Activated CD8-positive, alpha-beta memory T cell treated with anti-CD3 and anti-CD28 coated beads, Interleukin-2, amount 10 ng/mL, durations not matched to agents 7 days and 5 days (primary cell): ENCODE measurements around the gene ZXDC. TPM values are rescaled to one million over a fixed set of nuclear protein-coding genes. Genes with fewer than 3 reads are reported as not detected.

Source experiments
- ATAC-seq: fragments of 150-1000 bp; cut with Tn5 transposase; one replicate; pipeline ENCODE4 v1.10.0; 2021; ENCODE audit warnings: moderate library complexity
- CTCF ChIA-PET: fragments of 350-600 bp; sonication (Branson Sonifier 250); formaldehyde crosslinking; loops from one replicate; lab custom pipeline; 2021; ENCODE audit warnings: antibody characterized with exemption; lab: Charles Lee
- DNase-seq: peaks from one replicate; pipeline ENCODE4 v3.0.0-alpha.2; 2020
- H3K27ac Mint-ChIP-seq: one replicate; pipeline ENCODE4 v1.8.0; 2021; ENCODE audit warnings: mild to moderate bottlenecking, mixed read lengths
- H3K27me3 Mint-ChIP-seq: one replicate; pipeline ENCODE4 v1.8.0; 2021; ENCODE audit warnings: mixed read lengths
- H3K36me3 Mint-ChIP-seq: one replicate; pipeline ENCODE4 v1.8.0; 2021; ENCODE audit warnings: mild to moderate bottlenecking, mixed read lengths
- H3K4me1 Mint-ChIP-seq: one replicate; pipeline ENCODE4 v1.8.0; 2021; ENCODE audit warnings: mixed read lengths
- H3K4me3 Mint-ChIP-seq: one replicate; pipeline ENCODE4 v1.8.0; 2021; ENCODE audit warnings: mild to moderate bottlenecking, moderate library complexity, mixed read lengths
- H3K9me3 Mint-ChIP-seq: one replicate; pipeline ENCODE4 v1.8.0; 2022; ENCODE audit warnings: low read depth, mixed read lengths
- total RNA-seq, 2 experiments: library from RNA; stranded (reverse); gene quantifications; one replicate each; pipeline ENCODE4 v1.2.3, GENCODE V29; 2021

The ZXDC gene
- total RNA-seq, 2 experiments from 2014 or later: 21.5 to 22.7 TPM

GRCh38 chr3:126468028-126468891, 7.4 kb downstream of the ZXDC start:
- Mint-ChIP-seq H3K27me3 (no peaks in the 10 kb centered on the region), H3K27ac (no peak overlapping the region), H3K4me3 (no peak overlapping the region), H3K9me3 (no peaks in the 10 kb centered on the region), H3K4me1 (peaks cover 35% of the 10 kb centered on the region), H3K36me3 (peaks cover 47% of the 10 kb centered on the region)
- no peak for DNase-seq
- no peak for ATAC-seq
- CTCF ChIA-PET: no interaction called here

GRCh38 chr3:126467611-126467955, 8.1 kb downstream of the ZXDC start:
- ATAC-seq: no peak

GRCh38 chr3:126466886-126467610, 8.6 kb downstream of the ZXDC start:
- ATAC-seq: no peak
- no peaks in the 10 kb centered on the region for H3K9me3 Mint-ChIP-seq
- H3K27ac Mint-ChIP-seq: no peak overlapping the region
- H3K27me3 Mint-ChIP-seq: no peaks in the 10 kb centered on the region
- H3K4me1 Mint-ChIP-seq: peaks cover 23% of the 10 kb centered on the region
- CTCF ChIA-PET: no interaction called here
- DNase-seq: no peak
- H3K36me3 Mint-ChIP-seq: peaks cover 43% of the 10 kb centered on the region
- no peak overlapping the region for H3K4me3 Mint-ChIP-seq

More at GRCh38 chr3:126467611-126467955, 8.1 kb downstream of the ZXDC start:
- Mint-ChIP-seq H3K27ac (no peak overlapping the region), H3K4me3 (no peak overlapping the region), H3K36me3 (peaks cover 45% of the 10 kb centered on the region), H3K4me1 (peaks cover 28% of the 10 kb centered on the region), H3K27me3 (no peaks in the 10 kb centered on the region), H3K9me3 (no peaks in the 10 kb centered on the region)
- CTCF ChIA-PET: no interaction called here
- DNase-seq: no peak

- ATAC-seq (no peak), DNase-seq (no peak)
- CTCF ChIA-PET: no interaction called here
- no peaks in the 10 kb centered on the region for H3K27me3 Mint-ChIP-seq
- no peak overlapping the region for H3K4me3 Mint-ChIP-seq
- no peak overlapping the region for H3K27ac Mint-ChIP-seq
- peaks cover 48% of the 10 kb centered on the region for H3K36me3 Mint-ChIP-seq
- H3K9me3 Mint-ChIP-seq: no peaks in the 10 kb centered on the region
- H3K4me1 Mint-ChIP-seq: peaks cover 19% of the 10 kb centered on the region
Measured at GRCh38 chr3:126465928-126466544, 9.7 kb downstream of the ZXDC start.

GRCh38 chr3:126464997-126465396, 10.7 kb downstream of the ZXDC start:
- Mint-ChIP-seq H3K4me3 (no peak overlapping the region), H3K27ac (no peak overlapping the region), H3K36me3 (peaks cover 50% of the 10 kb centered on the region), H3K9me3 (no peaks in the 10 kb centered on the region), H3K4me1 (peaks cover 12% of the 10 kb centered on the region), H3K27me3 (no peaks in the 10 kb centered on the region)
- DNase-seq: no peak
- ATAC-seq: no peak
- CTCF ChIA-PET: no interaction called here

GRCh38 chr3:126464494-126464893, 11.2 kb downstream of the ZXDC start:
- Mint-ChIP-seq H3K36me3 (peaks cover 46% of the 10 kb centered on the region), H3K4me1 (peaks cover 11% of the 10 kb centered on the region), H3K9me3 (no peaks in the 10 kb centered on the region), H3K27ac (no peak overlapping the region), H3K4me3 (no peak overlapping the region), H3K27me3 (no peaks in the 10 kb centered on the region)
- CTCF ChIA-PET: no interaction called here
- DNase-seq: no peak
- no peak for ATAC-seq

GRCh38 chr3:126464093-126464492, 11.6 kb downstream of the ZXDC start:
- ATAC-seq: no peak
- no peaks in the 10 kb centered on the region for H3K27me3 Mint-ChIP-seq
- H3K36me3 Mint-ChIP-seq: peaks cover 42% of the 10 kb centered on the region
- no peak overlapping the region for H3K4me3 Mint-ChIP-seq
- no peak overlapping the region for H3K27ac Mint-ChIP-seq
- DNase-seq: no peak
- CTCF ChIA-PET: no interaction called here
- no peaks in the 10 kb centered on the region for H3K9me3 Mint-ChIP-seq
- peaks cover 10% of the 10 kb centered on the region for H3K4me1 Mint-ChIP-seq

GRCh38 chr3:126463521-126463920, 12.2 kb downstream of the ZXDC start:
- Mint-ChIP-seq H3K36me3 (peaks cover 43% of the 10 kb centered on the region), H3K9me3 (no peaks in the 10 kb centered on the region), H3K27me3 (no peaks in the 10 kb centered on the region), H3K4me3 (no peak overlapping the region), H3K4me1 (peaks cover 10% of the 10 kb centered on the region), H3K27ac (no peak overlapping the region)
- CTCF ChIA-PET: no interaction called here
- ATAC-seq: no peak
- DNase-seq: no peak

- no peak overlapping the region for H3K27ac Mint-ChIP-seq
- H3K27me3 Mint-ChIP-seq: no peaks in the 10 kb centered on the region
- DNase-seq (no peak), ATAC-seq (no peak)
- CTCF ChIA-PET: no interaction called here
- H3K4me1 Mint-ChIP-seq: no peaks in the 10 kb centered on the region
- H3K9me3 Mint-ChIP-seq: no peaks in the 10 kb centered on the region
- peaks cover 39% of the 10 kb centered on the region for H3K36me3 Mint-ChIP-seq
- no peak overlapping the region for H3K4me3 Mint-ChIP-seq
Measured at GRCh38 chr3:126461450-126462070, 14.1 kb downstream of the ZXDC start.

- CTCF ChIA-PET: no interaction called here
- no peak overlapping the region for H3K27ac Mint-ChIP-seq
Measured at GRCh38 chr3:126460381-126460780, 15.3 kb downstream of the ZXDC start.

GRCh38 chr3:126459763-126460127, 15.9 kb downstream of the ZXDC start:
- no peaks in the 10 kb centered on the region for H3K9me3 Mint-ChIP-seq
- peaks cover 33% of the 10 kb centered on the region for H3K36me3 Mint-ChIP-seq
- H3K4me3 Mint-ChIP-seq: no peak overlapping the region
- ATAC-seq: no peak
- no peaks in the 10 kb centered on the region for H3K27me3 Mint-ChIP-seq
- no peak overlapping the region for H3K27ac Mint-ChIP-seq
- DNase-seq: no peak
- CTCF ChIA-PET: no interaction called here
- no peaks in the 10 kb centered on the region for H3K4me1 Mint-ChIP-seq

More at GRCh38 chr3:126460381-126460780, 15.3 kb downstream of the ZXDC start:
- Mint-ChIP-seq H3K4me3 (no peak overlapping the region), H3K4me1 (no peaks in the 10 kb centered on the region), H3K36me3 (peaks cover 33% of the 10 kb centered on the region), H3K27me3 (no peaks in the 10 kb centered on the region), H3K9me3 (no peaks in the 10 kb centered on the region)
- ATAC-seq (no peak), DNase-seq (no peak)

- DNase-seq: no peak
- no peaks in the 10 kb centered on the region for H3K9me3 Mint-ChIP-seq
- H3K27ac Mint-ChIP-seq: no peak overlapping the region
- no peaks in the 10 kb centered on the region for H3K4me1 Mint-ChIP-seq
- H3K27me3 Mint-ChIP-seq: no peaks in the 10 kb centered on the region
- peaks cover 34% of the 10 kb centered on the region for H3K36me3 Mint-ChIP-seq
- CTCF ChIA-PET: no interaction called here
- no peak for ATAC-seq
- H3K4me3 Mint-ChIP-seq: no peak overlapping the region
Measured at GRCh38 chr3:126459111-126459762, 16.5 kb downstream of the ZXDC start.

- H3K27ac Mint-ChIP-seq: no peak overlapping the region
- no peaks in the 10 kb centered on the region for H3K9me3 Mint-ChIP-seq
- H3K4me3 Mint-ChIP-seq: no peak overlapping the region
- DNase-seq (no peak), ATAC-seq (no peak)
- no peaks in the 10 kb centered on the region for H3K27me3 Mint-ChIP-seq
- H3K4me1 Mint-ChIP-seq: no peaks in the 10 kb centered on the region
- peaks cover 34% of the 10 kb centered on the region for H3K36me3 Mint-ChIP-seq
- CTCF ChIA-PET: no interaction called here
Measured at GRCh38 chr3:126456766-126457388, 18.8 kb downstream of the ZXDC start.
